DOHH2 (cell line): ENCODE results near the gene KCNMA1.
"Not testable (repeated sequence)": the region's sequence is repeated elsewhere in the genome, so short reads cannot be mapped to it uniquely, and the experiment has no call there.

Experiments used
- H3F3A ChIP-seq: fragments of 200-600 bp; sonication (generic), shearing (Covaris generic); 2 replicates; pipeline ENCODE4 v1.6.0; 2016; ENCODE audit warnings: antibody characterized with exemption, mild to moderate bottlenecking; ENCODE audit not compliant: control insufficient read depth, insufficient read depth
- H3K27ac ChIP-seq: fragments of 200-600 bp; sonication (generic); 2 replicates; pipeline ENCODE4 v1.5.1; 2014; ENCODE audit warnings: low read depth, mild to moderate bottlenecking, low read length, moderate library complexity
- H3K27me3 ChIP-seq: fragments of 200-600 bp; sonication (generic); 2 replicates; pipeline ENCODE4 v1.6.1; 2014; ENCODE audit warnings: mild to moderate bottlenecking, low read length, mixed read lengths; ENCODE audit not compliant: control insufficient read depth
- H3K36me3 ChIP-seq: fragments of 200-600 bp; sonication (generic); 2 replicates; pipeline ENCODE4 v1.6.1; 2014; ENCODE audit warnings: mild to moderate bottlenecking, low read length, moderate library complexity, mixed read lengths; ENCODE audit not compliant: control insufficient read depth
- H3K4me1 ChIP-seq: fragments of 200-600 bp; sonication (generic); 2 replicates; pipeline ENCODE4 v1.6.1; 2014; ENCODE audit warnings: mild to moderate bottlenecking, low read length, mixed read lengths; ENCODE audit not compliant: control insufficient read depth
- H3K4me2 ChIP-seq: fragments of 200-600 bp; sonication (generic); 2 replicates; pipeline ENCODE4 v1.6.0; 2014; ENCODE audit warnings: mild to moderate bottlenecking, low read length, moderate library complexity
- H3K4me3 ChIP-seq: fragments of 200-600 bp; sonication (generic); 2 replicates; pipeline ENCODE4 v1.5.1; 2014; ENCODE audit warnings: mild to moderate bottlenecking, low read length, mixed read lengths
- H3K79me2 ChIP-seq: fragments of 200-600 bp; sonication (generic); 2 replicates; pipeline ENCODE4 v1.6.1; 2014; ENCODE audit warnings: mild to moderate bottlenecking, low read length, mixed read lengths; ENCODE audit not compliant: control insufficient read depth
- H3K9me2 ChIP-seq: fragments of 200-600 bp; sonication (generic); replicated peaks from 2 replicates; pipeline ENCODE4 v1.6.1; 2014; ENCODE audit warnings: mild to moderate bottlenecking, low read length, mixed read lengths; ENCODE audit not compliant: control insufficient read depth
- H3K9me3 ChIP-seq: fragments of 200-600 bp; sonication (generic); 2 replicates; pipeline ENCODE4 v1.6.1; 2014; ENCODE audit warnings: antibody characterized with exemption, low read length, mixed read lengths; ENCODE audit not compliant: control insufficient read depth, insufficient read depth
- H4K20me1 ChIP-seq: fragments of 200-600 bp; sonication (generic); 2 replicates; pipeline ENCODE4 v1.6.0; 2014; ENCODE audit warnings: low read depth, mild to moderate bottlenecking, antibody characterized with exemption, low read length, moderate library complexity; ENCODE audit not compliant: control insufficient read depth, insufficient read depth
- CTCF ChIP-seq: fragments of 200-600 bp; sonication (generic); IDR thresholded peaks from one replicate; pipeline ENCODE4 v1.5.1; 2014; ENCODE audit warnings: antibody characterized with exemption, mild to moderate bottlenecking, low read depth, low read length; ENCODE audit not compliant: poor library complexity, severe bottlenecking
- EZH2phosphoT487 ChIP-seq: fragments of 200-600 bp; sonication (generic); IDR thresholded peaks from 2 replicates; pipeline ENCODE4 v1.6.1; 2017; ENCODE audit warnings: borderline replicate concordance, mild to moderate bottlenecking, antibody characterized with exemption, low read length, moderate library complexity, mixed read lengths

Gene KCNMA1

GRCh38 chr10:77574438-77574837 lies 63.2 kb downstream of the KCNMA1 start:
- H3K79me2 ChIP-seq: no peaks in the 10 kb centered on the region
- H3F3A ChIP-seq: no peaks in the 10 kb centered on the region
- H3K27me3 ChIP-seq: no peaks in the 10 kb centered on the region
- H3K36me3 ChIP-seq: no peaks in the 10 kb centered on the region
- H3K4me3 ChIP-seq: no peak overlapping the region
- no peaks in the 10 kb centered on the region for H3K9me3 ChIP-seq
- H3K4me1 ChIP-seq: no peaks in the 10 kb centered on the region
- TF ChIP-seq CTCF (no peak), EZH2phosphoT487 (no peak)
- no peak overlapping the region for H3K4me2 ChIP-seq
- no peaks in the 10 kb centered on the region for H4K20me1 ChIP-seq
- no peak overlapping the region for H3K27ac ChIP-seq
- H3K9me2 ChIP-seq: no peaks in the 10 kb centered on the region

DNA sequence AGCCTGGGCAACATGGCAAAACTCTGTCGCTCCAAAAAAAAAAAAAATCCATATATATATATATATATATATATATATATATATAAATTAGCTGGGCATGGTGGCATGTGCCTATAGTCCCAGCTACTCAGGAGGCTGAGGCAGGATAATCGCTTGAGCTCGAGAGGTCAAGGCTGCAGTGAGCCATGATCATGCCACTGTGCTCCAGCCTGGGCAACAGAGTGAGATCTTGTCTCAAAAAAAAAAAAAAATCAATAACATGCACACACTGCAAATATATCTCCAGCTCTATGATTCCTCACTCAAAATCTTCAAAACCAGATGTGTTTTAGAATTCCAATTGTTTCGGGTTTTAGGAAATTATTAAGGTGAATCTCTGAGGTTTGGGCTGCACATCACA lies 65.1 kb downstream of the KCNMA1 start:
- H3F3A ChIP-seq, H3K4me3 ChIP-seq, H3K9me3 ChIP-seq, H3K27me3 ChIP-seq, H3K27ac ChIP-seq, H3K79me2 ChIP-seq, H3K4me2 ChIP-seq, H4K20me1 ChIP-seq, H3K36me3 ChIP-seq, H3K4me1 ChIP-seq, H3K9me2 ChIP-seq: not testable (repeated sequence)

- no peaks in the 10 kb centered on the region for H3K36me3 ChIP-seq
Observed at GRCh38 chr10:77571490-77571889, 66.1 kb downstream of the KCNMA1 start.

DNA sequence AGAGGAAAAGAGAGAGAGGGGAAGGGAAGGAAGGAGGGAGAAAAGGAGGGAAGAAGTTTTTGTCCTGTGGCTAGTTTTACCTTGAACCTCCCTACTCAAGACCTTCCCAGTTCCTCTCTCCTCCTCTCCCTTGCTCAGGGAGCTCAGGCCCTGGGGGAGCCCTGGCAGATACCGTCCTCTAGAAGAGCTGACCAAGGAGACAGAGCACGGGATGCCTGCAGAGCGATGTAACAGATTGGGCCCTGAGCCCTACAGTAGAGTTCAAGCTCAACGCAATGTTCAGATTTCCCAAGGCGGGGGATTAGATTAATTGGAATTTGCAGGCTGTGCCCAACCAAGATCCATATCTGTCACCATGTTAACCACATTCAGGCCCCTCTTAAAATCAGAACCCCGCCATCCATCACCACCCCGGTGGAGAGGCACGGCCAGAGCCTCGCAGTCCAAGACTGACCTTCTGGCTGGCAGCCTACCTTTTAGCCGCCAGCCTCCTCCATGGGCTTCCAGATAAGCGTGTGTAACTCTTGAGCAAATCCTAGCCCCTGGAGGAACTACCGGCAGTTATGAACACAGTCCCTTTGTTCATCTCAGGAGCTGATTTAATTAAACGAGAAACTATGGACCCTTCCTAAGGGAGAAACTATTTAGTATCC lies 70.6 kb downstream of the KCNMA1 start:
- Histone ChIP-seq H3K79me2 (no peaks in the 10 kb centered on the region), H3K9me2 (no peaks in the 10 kb centered on the region), H4K20me1 (no peaks in the 10 kb centered on the region), H3K4me3 (no peak overlapping the region), H3F3A (no peaks in the 10 kb centered on the region), H3K27ac (no peak overlapping the region), H3K9me3 (no peaks in the 10 kb centered on the region), H3K4me2 (no peak overlapping the region), H3K4me1 (peaks cover 44% of the 10 kb centered on the region), H3K27me3 (peaks cover 4% of the 10 kb centered on the region; the same call in 1 of the 2 replicates), H3K36me3 (no peaks in the 10 kb centered on the region)
- TF ChIP-seq CTCF: no peak
- TF ChIP-seq EZH2phosphoT487: no peak

More at GRCh38 chr10:77571490-77571889, 66.1 kb downstream of the KCNMA1 start:
- H3K4me2 ChIP-seq: no peak overlapping the region
- no peak overlapping the region for H3K4me3 ChIP-seq
- no peaks in the 10 kb centered on the region for H3K27me3 ChIP-seq
- H3K79me2 ChIP-seq: no peaks in the 10 kb centered on the region
- no peaks in the 10 kb centered on the region for H3K4me1 ChIP-seq
- H3K9me2 ChIP-seq: no peaks in the 10 kb centered on the region
- no peaks in the 10 kb centered on the region for H3F3A ChIP-seq
- H3K9me3 ChIP-seq: no peaks in the 10 kb centered on the region
- no peak for TF ChIP-seq EZH2phosphoT487
- no peak for TF ChIP-seq CTCF
- H4K20me1 ChIP-seq: no peaks in the 10 kb centered on the region
- H3K27ac ChIP-seq: no peak overlapping the region
